SK-N-SH (cell line): ENCODE results near the gene ETS1. TPM values are rescaled to one million over a fixed set of nuclear protein-coding genes. Genes with fewer than 3 reads are reported as not detected.

Source experiments
- CTCF ChIA-PET: fragments of 300-600, 350-600 bp; formaldehyde crosslinking; extraction: SDS; loops from one replicate; lab custom pipeline; 2021; lab: Yijun Ruan, JAX
- POLR2A ChIA-PET: fragments of 350-600 bp; sonication (Branson Sonifier 250); formaldehyde crosslinking; extraction: SDS; loops from one replicate; lab custom pipeline; 2020; ENCODE audit warnings: antibody characterized with exemption, inconsistent platforms; lab: Yijun Ruan, JAX
- DNase-seq: peaks from one replicate; pipeline ENCODE4 v3.0.0; 2012
- H2AFZ ChIP-seq: fragments of 200-600 bp; sonication (generic); 2 replicates; pipeline ENCODE4 v1.8.1; 2016; ENCODE audit warnings: antibody characterized with exemption, mild to moderate bottlenecking, low read depth
- H3F3A ChIP-seq: fragments of 200-600 bp; sonication (generic); replicated peaks from 2 replicates; pipeline ENCODE3; 2016; ENCODE audit warnings: antibody characterized with exemption, mild to moderate bottlenecking; ENCODE audit not compliant: insufficient read depth
- H3K27ac ChIP-seq, 2 experiments: fragments of 200-500 bp in 1 of 2; fragments of 200-600 bp in 1 of 2; sonication (Bioruptor generic) in 1 of 2; sonication (generic), shearing (Covaris generic) in 1 of 2; 2 replicates each; pipeline versions ENCODE4 v1.5.1 to v1.6.1; 2014 to 2016; ENCODE audit warnings: low read depth in 2 of 2, inconsistent platforms in 1 of 2, low read length in 1 of 2, mild to moderate bottlenecking in 1 of 2, mixed read lengths in 1 of 2
- H3K27me3 ChIP-seq: fragments of 200-600 bp; sonication (generic), shearing (Covaris generic); 2 replicates; pipeline ENCODE4 v1.6.1; 2016; ENCODE audit warnings: mixed run types; ENCODE audit not compliant: insufficient read depth
- H3K36me3 ChIP-seq, 2 experiments: fragments of 200-500 bp in 1 of 2; fragments of 200-600 bp in 1 of 2; sonication (Bioruptor generic) in 1 of 2; sonication (generic) in 1 of 2; replicated peaks in 1 of 2; 2 replicates each; pipeline versions ENCODE3 to v1.5.1; 2014 to 2016; ENCODE audit warnings: low read length in 1 of 2, mild to moderate bottlenecking in 1 of 2; ENCODE audit not compliant: insufficient read depth in 2 of 2, control insufficient read depth in 1 of 2
- H3K4me1 ChIP-seq, 2 experiments: fragments of 200-500 bp in 1 of 2; fragments of 200-600 bp in 1 of 2; sonication (Bioruptor generic) in 1 of 2; sonication (generic), shearing (Covaris generic) in 1 of 2; 2 replicates each; pipeline versions ENCODE4 v1.5.1 to v1.6.1; 2014 to 2016; ENCODE audit warnings: low read depth in 1 of 2, low read length in 1 of 2, mixed run types in 1 of 2; ENCODE audit not compliant: insufficient read depth in 2 of 2, control insufficient read depth in 1 of 2
- H3K4me2 ChIP-seq: fragments of 200-600 bp; sonication (generic), shearing (Covaris generic); 2 replicates; pipeline ENCODE4 v1.6.1; 2017; ENCODE audit warnings: mixed run types
- H3K4me3 ChIP-seq, 2 experiments: fragments of 200-500 bp in 1 of 2; fragments of 200-600 bp in 1 of 2; sonication (Bioruptor generic) in 1 of 2; sonication (generic), shearing (Covaris generic) in 1 of 2; 2 replicates each; pipeline versions ENCODE4 v1.5.1 to v1.8.1; 2014 to 2016; ENCODE audit warnings: low read depth in 2 of 2, inconsistent platforms in 1 of 2, low read length in 1 of 2, mild to moderate bottlenecking in 1 of 2, mixed read lengths in 1 of 2, moderate library complexity in 1 of 2
- H3K79me2 ChIP-seq: fragments of 200-600 bp; sonication (generic); 2 replicates; pipeline ENCODE4 v1.8.1; 2017; ENCODE audit warnings: mild to moderate bottlenecking; ENCODE audit not compliant: insufficient read depth
- H3K9ac ChIP-seq: fragments of 200-600 bp; sonication (generic); 2 replicates; pipeline ENCODE4 v1.6.1; 2017; ENCODE audit warnings: mixed run types
- H3K9me2 ChIP-seq: fragments of 200-600 bp; sonication (generic); 2 replicates; pipeline ENCODE4 v1.6.1; 2017; ENCODE audit warnings: mixed run types
- H3K9me3 ChIP-seq: fragments of 200-600 bp; sonication (generic); 2 replicates; pipeline ENCODE4 v1.6.1; 2017; ENCODE audit warnings: mixed run types, mild to moderate bottlenecking, moderate library complexity
- H4K20me1 ChIP-seq: fragments of 200-600 bp; sonication (generic); 2 replicates; pipeline ENCODE4 v1.6.1; 2017; ENCODE audit warnings: mild to moderate bottlenecking, mixed run types; ENCODE audit not compliant: insufficient read depth
- ELF1 ChIP-seq: IDR thresholded peaks from 2 replicates; pipeline ENCODE4 v1.4.0; 2012
- EZH2phosphoT487 ChIP-seq: fragments of 200-600 bp; sonication (generic); IDR thresholded peaks from 2 replicates; pipeline ENCODE4 v1.6.1; 2017; ENCODE audit warnings: low read depth, mixed run types, mild to moderate bottlenecking, antibody characterized with exemption, moderate library complexity, borderline replicate concordance
- FOSL2 ChIP-seq: IDR thresholded peaks from 2 replicates; pipeline ENCODE4 v1.4.0; 2012; ENCODE audit warnings: low read depth, mild to moderate bottlenecking, moderate library complexity, borderline replicate concordance
- FOXM1 ChIP-seq: IDR thresholded peaks from 2 replicates; pipeline ENCODE4 v1.4.0; 2012; ENCODE audit warnings: low read depth, mild to moderate bottlenecking
- JUND ChIP-seq: IDR thresholded peaks from 2 replicates; pipeline ENCODE4 v1.4.0; 2012
- MAX ChIP-seq: IDR thresholded peaks from 2 replicates; pipeline ENCODE4 v1.4.0; 2012; ENCODE audit warnings: low read depth
- MEF2A ChIP-seq: IDR thresholded peaks from 2 replicates; pipeline ENCODE4 v1.4.0; 2012; ENCODE audit warnings: low read depth, borderline replicate concordance
- NRF1 ChIP-seq: IDR thresholded peaks from 2 replicates; pipeline ENCODE4 v1.6.1; 2012; ENCODE audit warnings: low read depth, mild to moderate bottlenecking, low read length
- RAD21 ChIP-seq: IDR thresholded peaks from 2 replicates; pipeline ENCODE4 v1.6.1; 2012; ENCODE audit warnings: mild to moderate bottlenecking, low read length
- RCOR1 ChIP-seq: fragments of 150-350 bp; IDR thresholded peaks from 2 replicates; pipeline ENCODE4 v1.6.1; 2017; ENCODE audit warnings: antibody characterized with exemption, low read length
- RXRA ChIP-seq: IDR thresholded peaks from 2 replicates; pipeline ENCODE4 v1.4.0; 2012; ENCODE audit warnings: low read depth, mild to moderate bottlenecking, borderline replicate concordance
- SIN3A ChIP-seq: IDR thresholded peaks from 2 replicates; pipeline ENCODE4 v1.6.1; 2012; ENCODE audit warnings: low read depth, mild to moderate bottlenecking, low read length, moderate library complexity, borderline replicate concordance
- TAF1 ChIP-seq: IDR thresholded peaks from 2 replicates; pipeline ENCODE4 v1.6.1; 2012; ENCODE audit warnings: low read depth, mild to moderate bottlenecking, low read length, moderate library complexity, borderline replicate concordance
- TCF12 ChIP-seq: IDR thresholded peaks from 2 replicates; pipeline ENCODE4 v1.4.0; 2012
- TEAD4 ChIP-seq: IDR thresholded peaks from 2 replicates; pipeline ENCODE4 v1.4.0; 2012; ENCODE audit warnings: mild to moderate bottlenecking, borderline replicate concordance; ENCODE audit not compliant: insufficient read depth
- YY1 ChIP-seq: IDR thresholded peaks from 2 replicates; pipeline ENCODE4 v1.4.0; 2012; ENCODE audit warnings: low read depth, mild to moderate bottlenecking
- WGBS: methylation state at CpG from one replicate; pipeline ENCODE4 v1.1.6; 2017; ENCODE audit warnings: low lambda C conversion rate; 5-methylcytosine and 5-hydroxymethylcytosine counted together
- polyA plus RNA-seq, 3 experiments: library from polyadenylated mRNA; depleted of rRNA; stranded (reverse); fragments of >200 nt; gene quantifications; 2 replicates each; pipeline ENCODE4 v1.2.3, GENCODE V29; 2012
- TF ChIP-seq, protein P1 (sequence below): fragments of 150-350 bp; IDR thresholded peaks from 2 replicates; pipeline ENCODE4 v1.6.1; 2016; ENCODE audit warnings: mild to moderate bottlenecking, low read depth, low read length
- TF ChIP-seq, protein P2 (sequence below): fragments of 150-350 bp; IDR thresholded peaks from 2 replicates; pipeline ENCODE4 v1.6.1; 2017; ENCODE audit warnings: antibody characterized with exemption, low read length, low read depth, borderline replicate concordance
- TF ChIP-seq, protein P3 (sequence below): IDR thresholded peaks from 2 replicates; pipeline ENCODE4 v1.4.0; 2012; ENCODE audit warnings: low read depth, borderline replicate concordance

ETS1 gene
- polyA plus RNA-seq, 1 of the 3 experiments (the other 2 are of a cell fraction), result 14.5 TPM

DNA sequence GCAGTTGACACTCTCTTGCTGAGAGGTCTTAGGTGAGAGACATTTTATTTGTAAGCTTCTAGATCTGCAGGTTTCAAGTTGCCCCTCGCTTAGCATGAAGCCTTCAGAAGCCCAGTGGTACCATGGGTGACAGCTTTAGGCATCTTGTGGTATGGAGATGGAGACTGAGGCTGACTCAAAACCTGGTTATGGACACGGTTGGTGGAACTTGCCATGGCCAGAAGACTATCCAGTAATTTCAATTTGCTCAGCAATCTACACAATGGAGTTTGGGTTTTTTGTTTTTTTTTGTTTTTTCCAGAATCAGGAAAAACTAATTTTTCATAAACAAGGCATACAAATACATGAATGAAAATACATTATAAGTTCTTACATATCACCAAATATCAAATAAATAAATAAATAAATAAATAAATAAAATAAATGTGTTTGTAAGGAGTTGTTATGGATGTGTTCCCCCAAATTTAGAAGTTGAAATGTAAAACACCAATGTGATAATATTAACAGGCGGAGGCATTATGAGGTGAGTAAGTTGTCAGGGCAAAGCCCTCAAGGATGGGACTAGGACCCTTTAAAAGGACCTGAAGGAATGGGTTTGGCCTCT lies 22.6 kb downstream of the ETS1 start:
- DNase-seq, result no peak
- no peaks in the 10 kb centered on the region for H3K27me3 ChIP-seq
- no peaks in the 10 kb centered on the region for H3K9me3 ChIP-seq
- POLR2A ChIA-PET, result no interaction called here
- no peaks in the 10 kb centered on the region for H3K4me1 ChIP-seq
- no peak overlapping the region for H3K4me3 ChIP-seq
- no peak overlapping the region for H3K9ac ChIP-seq
- H2AFZ ChIP-seq, result no peak overlapping the region
- CTCF ChIA-PET, result no interaction called here
- 51% methylated on average over 3 of the region's 3 CpGs for WGBS
- no peak overlapping the region for H3K27ac ChIP-seq
- H3K4me2 ChIP-seq, result no peak overlapping the region
- H3K79me2 ChIP-seq, result no peaks in the 10 kb centered on the region
- no peaks in the 10 kb centered on the region for H4K20me1 ChIP-seq
- TF ChIP-seq, protein P1, sequence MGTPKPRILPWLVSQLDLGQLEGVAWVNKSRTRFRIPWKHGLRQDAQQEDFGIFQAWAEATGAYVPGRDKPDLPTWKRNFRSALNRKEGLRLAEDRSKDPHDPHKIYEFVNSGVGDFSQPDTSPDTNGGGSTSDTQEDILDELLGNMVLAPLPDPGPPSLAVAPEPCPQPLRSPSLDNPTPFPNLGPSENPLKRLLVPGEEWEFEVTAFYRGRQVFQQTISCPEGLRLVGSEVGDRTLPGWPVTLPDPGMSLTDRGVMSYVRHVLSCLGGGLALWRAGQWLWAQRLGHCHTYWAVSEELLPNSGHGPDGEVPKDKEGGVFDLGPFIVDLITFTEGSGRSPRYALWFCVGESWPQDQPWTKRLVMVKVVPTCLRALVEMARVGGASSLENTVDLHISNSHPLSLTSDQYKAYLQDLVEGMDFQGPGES, result no peak
- TF ChIP-seq, protein P2, sequence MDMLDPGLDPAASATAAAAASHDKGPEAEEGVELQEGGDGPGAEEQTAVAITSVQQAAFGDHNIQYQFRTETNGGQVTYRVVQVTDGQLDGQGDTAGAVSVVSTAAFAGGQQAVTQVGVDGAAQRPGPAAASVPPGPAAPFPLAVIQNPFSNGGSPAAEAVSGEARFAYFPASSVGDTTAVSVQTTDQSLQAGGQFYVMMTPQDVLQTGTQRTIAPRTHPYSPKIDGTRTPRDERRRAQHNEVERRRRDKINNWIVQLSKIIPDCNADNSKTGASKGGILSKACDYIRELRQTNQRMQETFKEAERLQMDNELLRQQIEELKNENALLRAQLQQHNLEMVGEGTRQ, result no peak
- TF ChIP-seq FOXM1 (no peak), ELF1 (no peak), FOSL2 (no peak), JUND (no peak), NRF1 (no peak), RCOR1 (no peak), MEF2A (no peak), MAX (no peak), YY1 (no peak), TCF12 (no peak), EZH2phosphoT487 (no peak)
- TF ChIP-seq, protein P3, sequence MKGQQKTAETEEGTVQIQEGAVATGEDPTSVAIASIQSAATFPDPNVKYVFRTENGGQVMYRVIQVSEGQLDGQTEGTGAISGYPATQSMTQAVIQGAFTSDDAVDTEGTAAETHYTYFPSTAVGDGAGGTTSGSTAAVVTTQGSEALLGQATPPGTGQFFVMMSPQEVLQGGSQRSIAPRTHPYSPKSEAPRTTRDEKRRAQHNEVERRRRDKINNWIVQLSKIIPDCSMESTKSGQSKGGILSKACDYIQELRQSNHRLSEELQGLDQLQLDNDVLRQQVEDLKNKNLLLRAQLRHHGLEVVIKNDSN, result no peak
- no peaks in the 10 kb centered on the region for H3F3A ChIP-seq
- no peaks in the 10 kb centered on the region for H3K9me2 ChIP-seq
- H3K36me3 ChIP-seq, result no peaks in the 10 kb centered on the region

DNA sequence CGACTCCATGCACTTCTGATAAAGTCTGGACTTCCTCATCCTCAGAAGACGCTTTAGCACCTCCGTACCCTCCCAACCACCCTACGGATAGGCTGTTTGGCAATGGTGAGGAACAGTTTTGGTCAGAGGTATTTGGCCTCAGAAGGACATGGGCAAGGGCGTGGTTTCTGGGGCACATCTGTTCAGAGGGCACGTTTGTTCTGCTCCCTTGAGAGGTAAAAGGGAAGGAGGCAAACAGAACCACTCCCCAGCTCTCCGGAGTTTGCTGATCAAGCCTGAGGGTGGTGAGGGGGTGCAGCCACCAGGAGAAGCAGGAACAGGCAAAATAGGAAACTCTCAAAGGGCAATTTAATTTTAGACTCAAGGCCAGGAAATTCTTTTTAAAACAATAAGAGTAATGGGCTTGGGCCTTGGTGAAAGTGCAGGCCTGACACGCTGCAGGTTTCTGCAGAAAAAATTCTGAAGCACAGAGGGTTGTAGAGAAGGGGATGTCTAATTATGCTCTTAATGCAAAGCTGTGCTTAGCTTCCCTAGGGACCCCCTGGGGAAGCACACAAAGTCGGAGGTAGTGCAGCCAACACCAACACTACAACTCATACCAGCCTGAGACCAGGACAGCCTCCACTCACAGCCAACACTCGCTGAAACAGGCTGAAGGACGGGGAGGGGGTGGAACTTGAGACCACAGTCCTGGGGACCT lies 23.3 kb downstream of the ETS1 start:
- no peak overlapping the region for H2AFZ ChIP-seq
- CTCF ChIA-PET, result no interaction called here
- H3K9ac ChIP-seq, result no peak overlapping the region
- DNase-seq, result no peak
- H4K20me1 ChIP-seq, result no peaks in the 10 kb centered on the region
- H3K27ac ChIP-seq, result no peak overlapping the region
- H3K4me2 ChIP-seq, result no peak overlapping the region
- no peaks in the 10 kb centered on the region for H3K36me3 ChIP-seq
- H3K4me1 ChIP-seq, result no peaks in the 10 kb centered on the region
- no peaks in the 10 kb centered on the region for H3F3A ChIP-seq
- H3K9me2 ChIP-seq, result no peaks in the 10 kb centered on the region
- POLR2A ChIA-PET, result no interaction called here
- no peak overlapping the region for H3K4me3 ChIP-seq
- H3K9me3 ChIP-seq, result no peaks in the 10 kb centered on the region
- no peaks in the 10 kb centered on the region for H3K79me2 ChIP-seq
- 72% methylated on average over 11 of the region's 11 CpGs for WGBS
- TF ChIP-seq EZH2phosphoT487 (no peak), YY1 (no peak), TEAD4 (no peak), RAD21 (no peak), MEF2A (no peak), RXRA (no peak), ELF1 (no peak), SIN3A (no peak), TAF1 (no peak), FOSL2 (no peak), JUND (no peak), TCF12 (no peak)
- TF ChIP-seq, protein P1, result no peak
- TF ChIP-seq, protein P3, result no peak
- H3K27me3 ChIP-seq, result no peaks in the 10 kb centered on the region
